T-cell (primary cell): ENCODE measurements around the gene ZNF646. TPM values are rescaled to one million over a fixed set of nuclear protein-coding genes. Genes with fewer than 3 reads are reported as not detected.
A peak's percentile ranks its signal among the peaks of the same experiment; 100 is the strongest.

Experiments
- ATAC-seq, 4 experiments: fragments of 200-7000 bp in 3 of 4; fragments of 150-1000 bp in 1 of 4; cut with Tn5 transposase; replicated peaks in 1 of 4; 1 replicate in 3 of 4; 2 replicates in 1 of 4; pipeline ENCODE4 v1.10.0; 2021; ENCODE audit warnings: moderate library complexity in 3 of 4, mild to moderate bottlenecking in 2 of 4, moderate number of reproducible peaks in 1 of 4
- CTCF ChIA-PET, 2 donors: fragments of 300-600 bp; sonication (Branson Sonifier 250); formaldehyde crosslinking; loops; one replicate each; lab custom pipeline; 2022; ENCODE audit warnings: antibody characterized with exemption in 2 of 2; lab: Charles Lee
- POLR2A ChIA-PET, 2 donors: fragments of 300-600 bp; sonication (Branson Sonifier 250); formaldehyde crosslinking; loops; one replicate each; lab custom pipeline; 2022; ENCODE audit warnings: antibody characterized with exemption in 2 of 2; lab: Charles Lee
- DNase-seq, 35 experiments: peaks; one replicate each; pipeline versions ENCODE4 v3.0.0 to v3.0.0-alpha.2; 2013 to 2023
- H3K27ac ChIP-seq: one replicate; pipeline ENCODE4 v1.5.1; 2013; ENCODE audit warnings: low read length
- H3K27me3 ChIP-seq, 2 experiments: replicated peaks in 1 of 2; 1 replicate in 1 of 2; 2 replicates in 1 of 2; pipeline versions ENCODE4 v1.6.1 to v1.7.0; 2013; ENCODE audit warnings: low read length in 1 of 2, mixed read lengths in 1 of 2; ENCODE audit not compliant: control insufficient read depth in 2 of 2, insufficient read depth in 2 of 2; ENCODE audit errors: extremely low read depth in 1 of 2
- H3K36me3 ChIP-seq, 2 donors: 1 replicate in 1 of 2; 2 replicates in 1 of 2; pipeline versions ENCODE4 v1.6.1 to v1.7.0; 2013; ENCODE audit warnings: low read length in 1 of 2; ENCODE audit not compliant: control insufficient read depth in 2 of 2, insufficient read depth in 1 of 2; ENCODE audit errors: extremely low read depth in 1 of 2
- H3K4me1 ChIP-seq, 2 experiments: 1 replicate in 1 of 2; 2 replicates in 1 of 2; pipeline versions ENCODE4 v1.6.1 to v1.7.0; 2013; ENCODE audit warnings: low read length in 2 of 2, mixed read lengths in 1 of 2; ENCODE audit not compliant: insufficient read depth in 2 of 2, control insufficient read depth in 1 of 2; ENCODE audit errors: extremely low read depth in 1 of 2
- H3K4me3 ChIP-seq, 2 donors: 1 replicate in 1 of 2; 2 replicates in 1 of 2; pipeline versions ENCODE4 v1.5.1 to v1.7.0; 2013; ENCODE audit warnings: mild to moderate bottlenecking in 2 of 2, low read length in 1 of 2, moderate library complexity in 1 of 2; ENCODE audit not compliant: control insufficient read depth in 1 of 2; ENCODE audit errors: extremely low read depth in 1 of 2
- H3K9me3 ChIP-seq: 2 replicates; pipeline ENCODE4 v1.7.0; 2013
- H3K27ac Mint-ChIP-seq, 2 donors: one replicate each; pipeline ENCODE4 v1.8.0; 2020 to 2021; ENCODE audit warnings: mild to moderate bottlenecking in 2 of 2, mixed read lengths in 2 of 2
- H3K27me3 Mint-ChIP-seq, 2 donors: one replicate each; pipeline ENCODE4 v1.8.0; 2021 to 2022; ENCODE audit warnings: mixed read lengths in 2 of 2
- H3K36me3 Mint-ChIP-seq: one replicate; pipeline ENCODE4 v1.8.0; 2021; ENCODE audit warnings: mixed read lengths
- H3K4me1 Mint-ChIP-seq, 3 donors: one replicate each; pipeline ENCODE4 v1.8.0; 2020 to 2022; ENCODE audit warnings: mixed read lengths in 3 of 3, mild to moderate bottlenecking in 1 of 3
- H3K4me3 Mint-ChIP-seq, 3 donors: one replicate each; pipeline ENCODE4 v1.8.0; 2020 to 2022; ENCODE audit warnings: mild to moderate bottlenecking in 3 of 3, mixed read lengths in 3 of 3, moderate library complexity in 3 of 3
- H3K9me3 Mint-ChIP-seq, 3 donors: one replicate each; pipeline ENCODE4 v1.8.0; 2020 to 2022; ENCODE audit warnings: mixed read lengths in 3 of 3
- WGBS: methylation state at CpG from one replicate; pipeline ENCODE4 v1.1.5; 2013; ENCODE audit warnings: missing lambda C conversion rate; ENCODE audit not compliant: insufficient coverage; 5-methylcytosine and 5-hydroxymethylcytosine counted together
- total RNA-seq, 35 experiments: library from RNA in 6 of 35; stranded (reverse) in 6 of 35; fragments of 120-200 nt in 1 of 35; gene quantifications; one replicate each; pipeline versions ENCODE4 v1.2.1 to v1.2.4 and lab custom pipeline; 2013 to 2026

The ZNF646 gene
- total RNA-seq, 5 donors from 2014 or later (not counting 1 experiment from before 2014, with no cell fraction given): 21.1 to 47.7 (median 44.1) TPM

DNA sequence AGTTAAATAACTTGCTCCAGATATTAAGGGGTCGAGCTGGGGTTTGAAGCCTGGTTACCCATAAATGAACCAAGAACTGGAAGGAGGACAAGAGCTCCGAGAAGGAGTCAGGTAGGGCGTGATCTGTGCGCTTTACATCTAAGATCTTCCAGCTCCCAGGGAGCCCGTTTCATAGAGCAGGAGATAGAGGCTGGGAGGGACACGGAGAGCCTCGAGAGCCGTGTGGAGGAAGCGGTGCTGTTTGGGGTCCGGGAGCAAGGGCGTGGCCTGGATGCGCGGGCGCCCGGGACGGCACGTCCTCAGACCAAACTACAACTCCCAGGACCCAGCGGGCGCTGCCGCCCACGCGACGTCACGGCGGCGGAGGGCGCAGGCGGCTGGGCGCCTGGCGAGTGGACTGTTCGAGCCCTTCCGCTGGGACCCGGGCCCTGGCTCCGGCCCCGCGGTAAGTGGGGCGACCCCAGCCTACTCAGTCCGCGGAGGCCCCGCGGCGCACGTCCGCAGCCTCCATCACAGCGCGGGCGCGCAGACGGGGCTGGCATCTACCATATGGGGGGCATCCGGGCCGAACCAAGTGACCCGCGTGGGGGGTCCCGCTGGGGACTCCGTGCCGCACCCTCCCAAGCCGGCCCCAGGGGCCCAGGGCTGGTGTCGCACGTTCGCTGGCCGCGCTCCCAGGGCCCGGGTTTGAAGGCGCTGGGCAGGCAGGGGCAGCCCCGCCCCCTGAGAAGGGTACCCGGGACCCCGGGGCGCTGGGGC is 34.0 kb downstream of the ZNF646 start, which contains the start of gene BCKDK:
Gene BCKDK, plus strand, starts transcription at position 352 of the 759 bp plus-strand sequence. CDS start 838 bp downstream, outside the sequence.
- H3K36me3 ChIP-seq: peaks cover 11 to 31% of the 10 kb centered on the region in 2 donors
- H3K9me3 Mint-ChIP-seq: no peaks in the 10 kb centered on the region
- peaks cover 20% of the 10 kb centered on the region for H3K36me3 Mint-ChIP-seq
- CTCF ChIA-PET: no interaction called here
- WGBS: 2% methylated on average over 54 of the region's 68 CpGs
- peak within 1 kb of the TSS; percentile 4 for H3K27ac ChIP-seq
- peak within 1 kb of the TSS; percentile 71 to 74 for H3K27ac Mint-ChIP-seq
- peak within 1 kb of the TSS; percentile 53 to 65 for H3K4me3 ChIP-seq
- no peaks in the 10 kb centered on the region for H3K27me3 ChIP-seq
- peaks cover 14 to 19% (median 17%) of the 10 kb centered on the region in 3 donors for H3K4me1 Mint-ChIP-seq
- no peaks in the 10 kb centered on the region for H3K9me3 ChIP-seq
- peak within 1 kb of the TSS; percentile 75 to 87 (median 82) for H3K4me3 Mint-ChIP-seq
- ATAC-seq (peak; percentile 84 to 89 (median 86)), DNase-seq (peak in 29 of 35 experiments; percentile 14 to 71 (median 36))
- H3K4me1 ChIP-seq: peaks cover 4 to 24% of the 10 kb centered on the region in 2 experiments
- POLR2A ChIA-PET: interaction anchor here in 1 of 2 donors (1.0 kb wide), 1 partner anchor 10 kb away, joined by 3 read pairs; the partner anchor contains the start of gene KAT8
- no peaks in the 10 kb centered on the region for H3K27me3 Mint-ChIP-seq

GRCh38 chr16:31108794-31109558 is 34.8 kb downstream of the ZNF646 start:
- peak overlapping the region in 1 of 2 donors; percentile 55 for H3K27ac Mint-ChIP-seq
- peaks cover 14 to 21% (median 17%) of the 10 kb centered on the region in 3 donors for H3K4me1 Mint-ChIP-seq
- Histone ChIP-seq H3K27me3 (no peaks in the 10 kb centered on the region), H3K27ac (peak overlapping the region; percentile 4), H3K9me3 (no peaks in the 10 kb centered on the region), H3K4me3 (peak overlapping the region; percentile 53 to 65), H3K4me1 (peaks cover 4 to 24% of the 10 kb centered on the region in 2 experiments), H3K36me3 (peaks cover 12 to 31% of the 10 kb centered on the region in 2 donors)
- peak overlapping the region; percentile 72 to 81 (median 80) for H3K4me3 Mint-ChIP-seq
- H3K27me3 Mint-ChIP-seq: no peaks in the 10 kb centered on the region
- POLR2A ChIA-PET: no interaction called here
- CTCF ChIA-PET: no interaction called here
- DNase-seq (no peak), ATAC-seq (no peak)
- peaks cover 20% of the 10 kb centered on the region for H3K36me3 Mint-ChIP-seq
- H3K9me3 Mint-ChIP-seq: no peaks in the 10 kb centered on the region
- 56% methylated on average over 35 of the region's 57 CpGs for WGBS

DNA sequence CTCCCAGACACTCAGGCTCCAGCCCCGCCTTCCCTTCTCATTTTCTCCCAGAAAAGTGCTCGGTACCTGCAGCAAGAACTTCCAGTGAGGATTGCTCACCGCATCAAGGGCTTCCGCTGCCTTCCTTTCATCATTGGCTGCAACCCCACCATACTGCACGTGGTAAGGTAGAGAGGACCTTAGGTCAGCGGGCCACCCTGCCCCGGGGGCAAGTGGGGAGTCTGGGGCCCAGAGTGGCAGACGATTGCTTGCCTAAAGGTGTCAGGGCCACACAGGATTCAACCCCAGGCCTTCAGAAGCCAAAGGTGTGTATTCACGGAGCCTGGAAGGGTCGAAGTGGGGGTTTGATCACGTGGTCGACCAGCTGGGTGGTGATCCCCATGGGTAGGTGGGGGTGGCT is 35.4 kb downstream of the ZNF646 start:
- Mint-ChIP-seq H3K27ac (peak overlapping the region; percentile 55 to 67), H3K27me3 (no peaks in the 10 kb centered on the region), H3K4me3 (peak overlapping the region; percentile 72 to 81 (median 80)), H3K4me1 (peaks cover 14 to 21% (median 17%) of the 10 kb centered on the region in 3 donors), H3K9me3 (no peaks in the 10 kb centered on the region), H3K36me3 (peaks cover 20% of the 10 kb centered on the region)
- no peak for DNase-seq
- peaks cover 12 to 31% of the 10 kb centered on the region in 2 donors for H3K36me3 ChIP-seq
- 91% methylated on average over 9 of the region's 12 CpGs for WGBS
- peaks cover 4 to 24% of the 10 kb centered on the region in 2 experiments for H3K4me1 ChIP-seq
- H3K4me3 ChIP-seq: no peak overlapping the region
- ATAC-seq: no peak
- no peaks in the 10 kb centered on the region for H3K9me3 ChIP-seq
- H3K27me3 ChIP-seq: no peaks in the 10 kb centered on the region
- H3K27ac ChIP-seq: no peak overlapping the region
- CTCF ChIA-PET: no interaction called here
- POLR2A ChIA-PET: no interaction called here

- H3K4me3 ChIP-seq: no peak overlapping the region
- no peaks in the 10 kb centered on the region for H3K9me3 Mint-ChIP-seq
- no peaks in the 10 kb centered on the region for H3K9me3 ChIP-seq
- CTCF ChIA-PET: no interaction called here
- H3K4me3 Mint-ChIP-seq: peak overlapping the region; percentile 45 to 80 (median 72)
- POLR2A ChIA-PET: no interaction called here
- peaks cover 14 to 21% (median 17%) of the 10 kb centered on the region in 3 donors for H3K4me1 Mint-ChIP-seq
- peak overlapping the region in 1 of 2 donors; percentile 53 for H3K27ac Mint-ChIP-seq
- peaks cover 4 to 24% of the 10 kb centered on the region in 2 experiments for H3K4me1 ChIP-seq
- H3K27me3 Mint-ChIP-seq: no peaks in the 10 kb centered on the region
- no peaks in the 10 kb centered on the region for H3K27me3 ChIP-seq
- H3K27ac ChIP-seq: no peak overlapping the region
- H3K36me3 ChIP-seq: peaks cover 12 to 31% of the 10 kb centered on the region in 2 donors
- no peak for ATAC-seq
- no peak for DNase-seq
- 91% methylated on average over 23 of the region's 26 CpGs for WGBS
- peaks cover 20% of the 10 kb centered on the region for H3K36me3 Mint-ChIP-seq
Measured at GRCh38 chr16:31110106-31111034, 36.1 kb downstream of the ZNF646 start.

DNA sequence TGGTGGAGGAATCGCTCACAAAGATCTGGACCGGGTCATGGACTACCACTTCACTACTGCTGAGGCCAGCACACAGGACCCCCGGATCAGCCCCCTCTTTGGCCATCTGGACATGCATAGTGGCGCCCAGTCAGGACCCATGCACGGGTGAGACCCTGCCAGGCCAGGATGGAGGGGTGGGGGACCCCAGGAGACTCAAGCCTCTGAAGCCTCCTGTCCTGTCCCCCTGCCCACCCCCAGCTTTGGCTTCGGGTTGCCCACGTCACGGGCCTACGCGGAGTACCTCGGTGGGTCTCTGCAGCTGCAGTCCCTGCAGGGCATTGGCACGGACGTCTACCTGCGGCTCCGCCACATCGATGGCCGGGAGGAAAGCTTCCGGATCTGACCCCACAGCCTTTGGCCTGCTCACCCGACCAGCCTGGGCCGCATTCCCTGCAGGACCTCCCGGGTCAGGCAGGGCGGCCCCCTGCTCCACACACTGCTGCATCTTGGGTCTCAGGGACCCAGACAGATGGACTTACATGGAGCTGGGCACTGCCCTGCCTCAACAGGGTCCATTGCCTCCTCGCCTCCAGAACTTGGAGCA is 37.8 kb downstream of the ZNF646 start:
- Histone ChIP-seq H3K9me3 (no peaks in the 10 kb centered on the region), H3K4me3 (no peak overlapping the region), H3K36me3 (peaks cover 12 to 31% of the 10 kb centered on the region in 2 donors), H3K27me3 (no peaks in the 10 kb centered on the region), H3K27ac (no peak overlapping the region), H3K4me1 (peaks cover 4 to 25% of the 10 kb centered on the region in 2 experiments)
- Mint-ChIP-seq H3K27me3 (no peaks in the 10 kb centered on the region), H3K4me3 (no peak overlapping the region), H3K27ac (no peak overlapping the region), H3K36me3 (peaks cover 20% of the 10 kb centered on the region), H3K9me3 (no peaks in the 10 kb centered on the region), H3K4me1 (peaks cover 9 to 18% (median 14%) of the 10 kb centered on the region in 3 donors)
- DNase-seq (no peak), ATAC-seq (no peak)
- POLR2A ChIA-PET: no interaction called here
- 97% methylated on average over 20 of the region's 23 CpGs for WGBS
- CTCF ChIA-PET: interaction anchor here in 1 of 2 donors (0.5 kb wide), 1 partner anchor 26 kb away, joined by 4 read pairs; no protein-coding TSS in a partner anchor
